LNCaP clone FGC (cell line): ENCODE results near the gene C1orf53.
"Not testable (repeated sequence)": the region's sequence is repeated elsewhere in the genome, so short reads cannot be mapped to it uniquely, and the experiment has no call there.

Experiments used
- DNase-seq: peaks from one replicate; pipeline ENCODE4 v3.0.0-alpha.2; 2011; ENCODE audit warnings: low read depth
- H3K4me3 ChIP-seq: 2 replicates; pipeline ENCODE4 v1.5.1; 2011; ENCODE audit warnings: mild to moderate bottlenecking, low read depth, low read length, control low read depth
- CTCF ChIP-seq: IDR thresholded peaks from 2 replicates; pipeline ENCODE4 v1.5.1; 2012; ENCODE audit warnings: mild to moderate bottlenecking; ENCODE audit not compliant: control insufficient read depth, insufficient read depth; ENCODE audit errors: extremely low read depth

C1orf53 gene

GRCh38 chr1:197937381-197937780 lies 35.0 kb downstream of the C1orf53 start:
- no peak for DNase-seq
- H3K4me3 ChIP-seq: no peak overlapping the region
- TF ChIP-seq CTCF: no peak

GRCh38 chr1:197937892-197938291 lies 35.5 kb downstream of the C1orf53 start:
- no peak overlapping the region for H3K4me3 ChIP-seq
- DNase-seq: no peak
- TF ChIP-seq CTCF: no peak

- DNase-seq: not testable (repeated sequence)
These were observed 36.9 kb downstream of the C1orf53 start for GRCh38 chr1:197939159-197939980.

GRCh38 chr1:197942042-197942441 lies 39.6 kb downstream of the C1orf53 start:
- H3K4me3 ChIP-seq: no peak overlapping the region
- no peak for TF ChIP-seq CTCF
- DNase-seq: no peak

More at GRCh38 chr1:197939159-197939980, 36.9 kb downstream of the C1orf53 start:
- not testable (repeated sequence) for H3K4me3 ChIP-seq

GRCh38 chr1:197944485-197944884 lies 42.1 kb downstream of the C1orf53 start:
- no peak for TF ChIP-seq CTCF
- no peak for DNase-seq

GRCh38 chr1:197948926-197949899 lies 46.8 kb downstream of the C1orf53 start:
- H3K4me3 ChIP-seq: no peak overlapping the region
- DNase-seq: no peak
- no peak for TF ChIP-seq CTCF

More at GRCh38 chr1:197944485-197944884, 42.1 kb downstream of the C1orf53 start:
- H3K4me3 ChIP-seq: no peak overlapping the region

- no peak overlapping the region for H3K4me3 ChIP-seq
- TF ChIP-seq CTCF: no peak
- DNase-seq: no peak
These were observed 48.7 kb downstream of the C1orf53 start for GRCh38 chr1:197951089-197951488.
